ENCODE data around the gene SLC35E1. TPM values are rescaled to one million over a fixed set of nuclear protein-coding genes. Genes with fewer than 3 reads are reported as not detected.

Gene SLC35E1
- total and polyA plus RNA-seq, 2 experiments from 2014 or later: 17.0 to 30.3 TPM

GRCh38 chr19:16573925-16574324, 1.7 kb upstream of the SLC35E1 start:
- no peak overlapping the region for H2AFZ ChIP-seq
- H3F3A ChIP-seq (replicated peaks; ENCODE audit: low read depth): peaks cover 13% of the 10 kb centered on the region; the same call in 1 of the 2 replicates
- peaks cover 8% of the 10 kb centered on the region for H3K27me3 Mint-ChIP-seq (ENCODE audit: insufficient read depth, low read depth, poor library complexity)
- H3K4me2 ChIP-seq: peak overlapping the region; percentile 96; the same call in 1 of the 2 replicates
- ATAC-seq (no peak), DNase-seq (ENCODE audit: low spot score) (no peak)
- no peak overlapping the region for H3K27ac ChIP-seq (ENCODE audit: low read depth)
- no peaks in the 10 kb centered on the region for H3K27me3 ChIP-seq (ENCODE audit: insufficient read depth)
- no peaks in the 10 kb centered on the region for H3K9me2 ChIP-seq (ENCODE audit: insufficient read depth)
- 0 out of 2 replicates have a peak, but pooled peaks cover 4% of the 10 kb centered on the region for H3K36me3 ChIP-seq (ENCODE audit: insufficient read depth)
- H3K9me3 Mint-ChIP-seq: no peaks in the 10 kb centered on the region
- peaks cover 9% of the 10 kb centered on the region; the same call in 1 of the 2 replicates for H3K4me1 ChIP-seq (ENCODE audit: insufficient read depth)
- peaks cover 19% of the 10 kb centered on the region for H4K20me1 ChIP-seq (replicated peaks; ENCODE audit: insufficient read depth)
- peak overlapping the region; percentile 45; the same call in 2 of the 3 replicates for H3K4me3 Mint-ChIP-seq
- TF ChIP-seq CREB1 (CRISPR knock-in tag; IDR thresholded peaks at IDR 0.05; ENCODE audit: low read depth) (no peak), CTCF (conservative IDR thresholded peaks at IDR 0.05; ENCODE audit: low read depth in 2 of 2) (no peak), JUNB (IDR thresholded peaks at IDR 0.05; ENCODE audit: unreplicated experiment) (no peak), REST (IDR thresholded peaks at IDR 0.05; ENCODE audit: unreplicated experiment) (no peak), POLR2AphosphoS5 (IDR thresholded peaks at IDR 0.05; ENCODE audit: low read depth) (no peak), ZNF114 (CRISPR knock-in tag; IDR thresholded peaks at IDR 0.05) (no peak), STAT1 (IDR thresholded peaks at IDR 0.05; ENCODE audit: unreplicated experiment) (no peak)
- peaks cover 8% of the 10 kb centered on the region for H3K4me1 Mint-ChIP-seq
- peak overlapping the region; percentile 95 for H3K4me3 ChIP-seq
- H3K27ac Mint-ChIP-seq: no peak overlapping the region
- H3K36me3 Mint-ChIP-seq (ENCODE audit: low read depth): peaks cover 24% of the 10 kb centered on the region
- peaks cover 60% of the 10 kb centered on the region for H3K79me2 ChIP-seq (replicated peaks; ENCODE audit: insufficient read depth)

GRCh38 chr19:16573296-16573695, 1.1 kb upstream of the SLC35E1 start:
- peaks cover 58% of the 10 kb centered on the region for H3K79me2 ChIP-seq (replicated peaks; ENCODE audit: insufficient read depth)
- DNase-seq (ENCODE audit: low spot score): no peak
- peak overlapping the region; percentile 90 for H3K27ac ChIP-seq (ENCODE audit: low read depth)
- H3K9me3 Mint-ChIP-seq: no peaks in the 10 kb centered on the region
- H3K27me3 ChIP-seq (ENCODE audit: insufficient read depth): no peaks in the 10 kb centered on the region
- peak overlapping the region; percentile 98 for H3K4me3 Mint-ChIP-seq
- peak overlapping the region; percentile 96; the same call in 1 of the 2 replicates for H3K27ac Mint-ChIP-seq
- H2AFZ ChIP-seq: no peak overlapping the region
- no peak for ATAC-seq
- peaks cover 8% of the 10 kb centered on the region for H3K4me1 Mint-ChIP-seq
- peaks cover 13% of the 10 kb centered on the region; the same call in 1 of the 2 replicates for H3F3A ChIP-seq (replicated peaks; ENCODE audit: low read depth)
- H4K20me1 ChIP-seq (replicated peaks; ENCODE audit: insufficient read depth): peaks cover 19% of the 10 kb centered on the region
- H3K4me1 ChIP-seq (ENCODE audit: insufficient read depth): peaks cover 9% of the 10 kb centered on the region; the same call in 1 of the 2 replicates
- no peaks in the 10 kb centered on the region for H3K9me2 ChIP-seq (ENCODE audit: insufficient read depth)
- H3K4me3 ChIP-seq: peak overlapping the region; percentile 95
- 0 out of 2 replicates have a peak, but pooled peaks cover 4% of the 10 kb centered on the region for H3K36me3 ChIP-seq (ENCODE audit: insufficient read depth)
- peak overlapping the region; percentile 96 for H3K4me2 ChIP-seq
- peaks cover 10% of the 10 kb centered on the region for H3K27me3 Mint-ChIP-seq (ENCODE audit: insufficient read depth, low read depth, poor library complexity)
- TF ChIP-seq REST (IDR thresholded peaks at IDR 0.05; ENCODE audit: unreplicated experiment) (no peak), ETS1 (IDR thresholded peaks at IDR 0.05) (no peak)
- peaks cover 24% of the 10 kb centered on the region for H3K36me3 Mint-ChIP-seq (ENCODE audit: low read depth)
